ENCODE measurements around the gene SUPT3H.

Gene SUPT3H

DNA sequence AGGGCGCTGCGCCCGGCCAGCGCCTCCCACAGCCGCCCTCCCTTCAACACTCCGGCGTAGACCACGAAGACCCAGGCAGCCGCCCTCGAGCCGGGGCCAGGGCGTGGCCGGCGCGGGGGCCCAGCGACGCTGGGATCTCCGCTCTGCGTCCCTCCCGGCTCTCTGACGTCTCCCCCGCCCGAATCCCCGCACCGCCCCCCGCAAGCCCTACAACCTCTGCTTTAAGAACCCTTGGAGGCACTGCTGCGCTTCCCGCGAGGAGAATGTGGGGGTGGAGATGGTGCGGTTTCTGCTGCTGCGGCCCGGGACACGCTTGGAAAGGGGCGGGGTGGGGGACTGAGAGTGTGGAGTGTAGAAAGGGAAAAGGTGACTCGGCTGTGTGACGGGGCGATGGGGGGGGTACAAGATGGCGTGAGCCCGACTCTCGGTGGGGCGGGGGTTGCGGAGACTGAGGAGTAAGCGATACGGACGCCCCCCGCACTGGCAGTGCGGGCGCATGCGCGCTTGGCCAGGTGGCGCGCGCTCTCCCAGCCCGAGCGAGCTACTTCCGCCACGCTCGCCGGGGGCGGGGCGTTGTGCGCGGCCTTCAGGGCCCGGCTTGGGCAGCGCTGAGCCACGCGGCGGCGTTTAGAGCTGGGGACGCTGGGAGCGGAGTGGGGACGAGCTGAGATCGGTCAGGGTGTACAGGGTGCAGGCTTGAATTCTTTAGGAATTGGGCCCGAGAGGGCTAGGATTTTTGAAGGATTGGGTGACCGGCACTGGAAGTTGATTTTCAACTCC lies at the start of gene SUPT3H:
Gene SUPT3H (minus strand): TSS at position 381 of the 780 bp plus-strand sequence.
- peak; percentile 97 for DNase-seq

DNA sequence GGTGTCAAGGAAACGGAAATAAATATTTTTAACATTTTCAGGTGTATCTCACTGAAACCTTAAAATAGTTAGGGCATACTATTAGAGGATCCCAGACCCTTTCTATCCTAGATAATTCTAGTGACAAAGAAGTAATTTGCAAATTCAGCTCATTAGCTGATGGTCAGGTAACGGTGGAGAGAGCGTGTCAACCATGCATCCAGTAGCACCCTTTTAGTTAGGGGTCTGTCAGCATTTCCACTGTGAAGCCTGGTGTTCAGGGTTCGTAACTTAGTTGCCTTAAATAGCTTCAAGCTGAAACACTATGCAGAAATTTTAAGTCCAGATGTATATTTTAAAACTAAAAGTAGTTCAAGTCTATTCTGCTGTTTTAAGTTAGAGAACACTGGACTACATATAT lies 48.5 kb upstream of the SUPT3H start:
- no peak for DNase-seq

DNA sequence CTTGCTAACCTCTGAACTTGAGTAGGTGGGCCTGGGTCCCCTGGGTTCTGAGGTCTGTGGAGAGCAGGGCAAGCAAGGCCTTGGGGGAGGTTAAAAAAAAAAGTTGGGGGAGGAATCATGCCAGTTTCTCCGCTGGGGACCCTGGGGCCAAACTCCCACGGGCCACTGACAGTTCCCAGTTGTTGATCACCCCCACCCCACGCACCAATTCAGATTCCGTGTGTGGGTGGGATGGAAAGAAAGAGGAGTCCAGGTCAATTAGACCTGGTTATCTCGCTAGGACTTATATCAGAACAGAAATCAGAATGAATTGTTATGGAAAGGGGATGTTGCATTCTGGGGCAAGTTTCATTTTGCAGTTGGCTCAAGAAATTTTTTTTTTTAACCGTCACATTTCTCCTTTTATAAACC lies 46.7 kb upstream of the SUPT3H start:
- no peak for DNase-seq

DNA sequence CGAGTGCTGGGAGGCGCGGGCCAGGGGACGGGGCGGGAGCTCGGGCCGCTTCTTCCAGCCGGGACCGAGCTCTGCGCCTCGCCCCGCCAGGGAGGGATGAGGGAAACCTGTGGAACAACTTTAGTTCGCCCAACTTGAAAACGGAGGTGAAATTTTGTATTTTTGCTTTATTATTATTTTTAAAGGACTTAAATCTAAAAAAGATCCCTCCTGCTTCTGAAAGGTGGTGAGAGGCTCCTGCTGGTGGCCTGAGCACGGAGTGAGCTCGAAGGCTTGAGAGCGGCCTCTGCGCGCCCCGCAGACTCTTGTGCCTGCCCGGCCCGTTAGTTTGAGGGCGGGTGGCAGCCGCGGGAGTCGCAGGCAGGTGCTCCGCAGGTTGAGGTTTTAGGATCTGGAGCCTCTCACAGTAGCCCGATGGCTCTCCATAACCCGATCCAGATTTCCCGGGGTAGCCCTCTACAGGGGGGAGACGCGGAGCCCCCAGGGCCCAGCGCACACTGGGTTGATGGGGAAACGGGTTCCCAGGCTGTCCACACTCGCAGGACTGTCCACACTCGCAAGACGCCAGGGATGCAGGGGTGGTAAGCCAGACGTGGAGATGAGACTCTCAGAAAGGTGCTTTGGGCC lies 46.2 kb upstream of the SUPT3H start:
- peak; percentile 66 for DNase-seq

DNA sequence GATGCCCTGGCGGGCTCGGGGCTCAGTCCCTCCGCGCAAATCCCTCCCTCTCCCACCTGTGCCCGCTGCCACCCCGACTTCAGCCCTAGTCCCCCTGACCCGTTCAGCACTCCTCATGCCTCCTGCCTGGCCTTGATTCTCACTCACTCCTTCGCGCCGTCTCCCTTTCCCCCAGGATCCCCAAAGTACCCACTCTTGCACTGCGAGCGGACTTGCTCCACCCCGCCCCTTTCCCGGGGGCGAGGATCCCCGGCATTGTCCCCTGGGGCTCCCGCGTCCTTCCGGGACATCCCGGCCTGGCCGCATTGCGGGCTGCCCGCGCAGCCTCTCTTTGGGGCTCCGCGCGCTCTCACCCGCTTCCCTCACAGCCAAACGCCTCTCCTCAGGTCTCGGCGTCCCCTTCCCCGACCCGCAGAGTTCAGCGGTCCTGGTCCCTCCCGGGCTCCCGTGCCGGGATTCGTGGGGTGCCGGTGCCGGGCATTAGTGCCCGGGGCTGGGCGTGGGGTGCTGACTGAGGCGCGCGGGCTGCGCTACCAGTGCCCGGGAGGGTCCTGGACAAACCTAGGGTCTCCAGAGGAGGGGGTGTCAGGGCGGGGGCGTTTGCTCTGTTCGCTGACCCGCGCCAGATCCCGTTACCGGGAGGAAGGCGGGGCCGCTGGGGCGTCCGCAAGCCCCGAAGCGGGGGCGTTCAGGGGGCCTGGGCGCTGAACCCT lies 45.5 kb upstream of the SUPT3H start:
- peak; percentile 71 for DNase-seq

DNA sequence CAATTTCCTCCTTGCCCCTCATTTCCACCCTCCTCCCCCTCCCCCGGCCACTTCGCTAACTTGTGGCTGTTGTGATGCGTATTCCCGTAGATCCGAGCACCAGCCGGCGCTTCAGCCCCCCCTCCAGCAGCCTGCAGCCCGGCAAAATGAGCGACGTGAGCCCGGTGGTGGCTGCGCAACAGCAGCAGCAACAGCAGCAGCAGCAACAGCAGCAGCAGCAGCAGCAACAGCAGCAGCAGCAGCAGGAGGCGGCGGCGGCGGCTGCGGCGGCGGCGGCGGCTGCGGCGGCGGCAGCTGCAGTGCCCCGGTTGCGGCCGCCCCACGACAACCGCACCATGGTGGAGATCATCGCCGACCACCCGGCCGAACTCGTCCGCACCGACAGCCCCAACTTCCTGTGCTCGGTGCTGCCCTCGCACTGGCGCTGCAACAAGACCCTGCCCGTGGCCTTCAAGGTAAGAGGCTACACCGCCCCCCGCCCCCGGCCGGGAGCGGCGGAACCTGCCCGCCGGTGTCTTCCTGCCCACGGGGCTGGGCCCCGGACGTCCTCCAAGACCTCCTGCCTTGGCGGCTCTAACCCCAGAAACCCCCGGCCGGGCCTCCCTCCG lies 44.9 kb upstream of the SUPT3H start:
- peak; percentile 71 for DNase-seq

DNA sequence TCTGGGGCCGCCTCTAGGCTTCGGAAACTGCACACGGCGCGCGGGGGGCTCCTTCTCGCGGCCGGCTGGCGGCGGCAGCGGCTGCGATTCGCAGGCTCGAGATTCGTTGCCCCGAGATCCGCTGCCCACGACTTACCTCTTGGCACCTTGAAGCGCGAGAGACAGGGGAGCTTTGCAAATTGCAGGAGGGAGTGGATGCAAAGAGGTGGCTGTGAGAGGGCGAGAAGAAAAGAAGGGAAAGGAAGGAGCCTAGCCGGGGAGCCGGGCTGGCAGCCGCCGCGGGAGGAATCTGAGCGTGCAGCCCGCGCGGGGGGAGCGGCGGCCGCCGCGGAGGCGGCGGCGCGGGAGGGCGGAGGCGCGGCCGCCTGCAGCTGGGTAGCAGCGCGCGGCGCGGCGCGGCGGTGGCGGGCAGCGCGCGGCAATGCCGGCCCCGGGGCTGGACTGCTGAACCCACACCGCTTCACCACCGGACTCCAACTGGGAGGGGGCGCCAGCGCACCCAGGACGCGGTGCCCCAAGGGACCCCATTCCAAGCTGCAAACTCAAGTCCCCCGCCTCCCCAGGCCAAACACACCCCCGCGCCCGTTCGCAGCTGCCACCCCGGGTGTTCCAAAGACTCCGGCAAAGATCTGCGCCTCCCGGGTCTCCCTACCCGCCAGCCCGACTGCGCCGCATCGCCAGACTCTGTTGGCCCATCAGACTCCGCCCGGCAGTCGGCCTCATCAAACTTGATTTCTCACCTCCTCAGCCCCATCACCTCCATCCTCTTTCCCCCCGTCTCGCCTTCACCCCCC lies 44.2 kb upstream of the SUPT3H start:
- peak; percentile 89 for DNase-seq

DNA sequence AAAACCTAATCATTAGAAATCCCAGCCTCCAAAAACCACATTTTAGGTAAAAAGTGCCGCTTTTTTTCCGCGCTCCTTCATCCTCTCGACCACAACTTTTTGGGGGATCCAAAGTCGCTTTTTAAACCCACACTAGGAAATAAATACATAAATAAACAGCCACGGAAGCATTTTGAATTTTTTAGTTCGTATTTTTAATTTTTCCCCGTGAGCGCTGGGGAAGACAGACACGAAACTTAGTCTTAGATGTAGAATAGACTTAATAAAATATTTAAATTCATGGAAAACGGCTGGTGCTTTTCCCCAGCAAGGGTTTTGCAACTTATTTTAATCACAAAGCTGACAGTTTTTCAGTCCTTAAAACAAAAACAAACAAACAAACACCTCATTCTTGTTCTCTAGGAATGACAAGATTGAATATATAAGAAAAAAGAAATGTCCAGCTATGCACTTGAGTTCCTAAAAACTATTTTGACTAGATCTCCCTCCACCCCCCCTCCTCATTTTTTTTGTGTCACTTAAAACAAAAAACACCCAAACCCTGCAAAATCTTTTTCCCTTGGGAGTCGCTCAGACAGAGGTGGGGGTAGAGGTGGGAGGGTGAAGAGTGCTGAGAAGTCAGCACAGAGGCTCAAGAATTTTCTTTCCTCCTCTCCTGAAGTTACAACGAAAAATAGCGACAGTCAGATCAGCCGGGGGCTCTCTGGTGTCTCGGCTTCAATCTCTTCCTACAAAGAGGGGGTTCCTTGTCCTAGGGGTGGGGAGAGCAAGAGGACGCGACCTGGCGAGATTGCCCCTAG lies 43.4 kb upstream of the SUPT3H start:
- no peak for DNase-seq

DNA sequence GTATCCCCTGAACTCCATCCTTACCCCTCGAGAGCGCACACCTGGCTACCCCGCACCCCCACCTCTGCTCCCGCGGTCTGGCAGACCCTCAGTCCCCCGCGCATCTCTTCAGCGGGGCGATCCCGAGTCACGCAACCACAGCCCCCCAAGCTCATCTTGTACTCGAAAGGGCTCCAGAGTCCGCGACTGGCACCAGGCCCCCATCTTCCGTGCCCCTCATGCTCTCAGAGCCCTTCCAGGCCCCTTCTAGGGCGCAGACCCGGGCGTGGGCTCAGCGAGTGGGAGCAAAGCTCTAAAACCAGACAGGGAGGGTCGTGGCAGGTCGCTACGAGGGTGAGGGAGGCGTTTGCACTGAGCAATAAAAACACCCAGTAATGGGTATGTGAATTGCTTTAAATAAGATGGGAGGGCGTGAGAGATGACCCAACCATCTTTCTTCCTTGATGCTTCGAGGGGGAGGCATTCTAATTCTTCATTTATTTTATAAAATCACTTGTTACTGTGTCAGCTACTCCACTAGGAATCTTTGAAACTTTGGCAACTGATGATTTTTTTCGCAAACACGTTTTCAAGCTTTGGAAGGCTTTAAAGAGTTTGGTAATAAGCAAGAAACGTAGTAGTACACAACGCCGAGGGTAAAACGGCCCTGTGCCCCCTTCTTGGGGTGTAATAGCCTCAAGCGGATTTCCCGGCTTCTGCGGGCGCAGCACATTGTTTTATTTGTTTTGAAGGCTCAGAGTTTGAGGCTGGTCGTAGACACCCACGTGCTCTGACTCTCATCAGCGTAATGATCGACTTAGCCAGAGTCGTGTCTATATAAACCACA lies 42.6 kb upstream of the SUPT3H start:
- DNase-seq: peak; percentile 59

DNA sequence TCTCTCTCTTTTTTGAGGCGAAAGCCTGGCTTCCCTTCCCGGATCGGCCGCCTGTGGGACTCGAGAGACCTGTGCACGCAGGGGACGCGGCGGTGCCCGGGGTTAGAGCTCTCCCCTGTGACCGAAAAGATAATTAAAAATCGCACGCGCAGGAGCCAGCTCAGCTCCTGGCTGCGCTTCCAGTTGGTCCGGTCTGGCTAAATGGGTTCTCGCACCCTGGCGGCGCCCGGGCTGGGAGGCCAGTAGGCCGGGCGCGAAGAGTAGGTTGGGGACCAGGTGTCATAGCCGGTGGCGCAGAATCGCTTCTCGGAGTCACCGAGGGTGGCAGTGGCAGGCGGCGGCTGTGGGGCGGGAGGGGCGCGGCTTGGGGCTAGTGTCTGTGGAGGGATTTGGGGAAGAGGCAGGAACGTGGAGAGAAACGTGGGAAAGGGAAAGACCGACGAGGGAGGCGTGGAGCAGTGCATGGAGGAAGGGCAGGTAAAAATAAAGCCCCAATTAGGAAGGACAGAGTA lies 41.9 kb upstream of the SUPT3H start:
- DNase-seq: peak; percentile 75

DNA sequence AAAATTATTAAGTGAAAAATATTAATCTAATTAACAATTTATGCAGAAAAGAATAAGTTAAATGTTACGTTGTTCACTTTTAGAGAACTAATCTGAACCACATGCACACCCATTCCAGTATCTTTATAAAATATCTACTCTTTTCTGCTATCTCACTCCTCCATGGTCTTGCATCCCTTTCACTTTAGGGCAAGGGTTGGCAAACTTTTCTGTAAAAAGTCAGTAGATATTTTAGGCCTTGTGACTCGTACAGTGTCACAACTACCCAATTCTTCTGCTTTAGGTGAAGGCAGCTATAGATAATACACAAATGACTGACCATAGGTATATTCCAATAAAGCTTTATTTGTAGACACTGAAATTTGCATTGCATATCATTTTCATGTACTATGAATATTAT lies 39.7 kb upstream of the SUPT3H start:
- DNase-seq: no peak

DNA sequence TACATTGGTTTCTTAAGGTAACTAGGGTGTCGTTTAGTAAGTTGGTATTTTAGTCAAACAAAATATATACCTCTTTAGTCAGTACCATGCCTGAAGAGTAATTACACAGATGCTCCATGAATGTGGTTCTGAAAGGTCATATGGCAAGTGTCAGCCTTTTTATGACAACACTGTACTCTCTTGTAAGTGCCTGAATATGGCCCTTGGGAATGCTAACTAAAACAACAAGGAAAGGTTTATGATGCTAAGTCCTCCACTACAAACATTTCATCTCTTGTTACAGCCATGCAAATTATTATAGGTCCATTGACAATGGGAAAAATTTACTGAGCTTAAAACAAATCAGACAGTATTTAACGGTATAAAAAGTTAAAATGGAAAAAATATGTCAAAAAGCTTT lies 39.0 kb upstream of the SUPT3H start:
- DNase-seq: no peak

DNA sequence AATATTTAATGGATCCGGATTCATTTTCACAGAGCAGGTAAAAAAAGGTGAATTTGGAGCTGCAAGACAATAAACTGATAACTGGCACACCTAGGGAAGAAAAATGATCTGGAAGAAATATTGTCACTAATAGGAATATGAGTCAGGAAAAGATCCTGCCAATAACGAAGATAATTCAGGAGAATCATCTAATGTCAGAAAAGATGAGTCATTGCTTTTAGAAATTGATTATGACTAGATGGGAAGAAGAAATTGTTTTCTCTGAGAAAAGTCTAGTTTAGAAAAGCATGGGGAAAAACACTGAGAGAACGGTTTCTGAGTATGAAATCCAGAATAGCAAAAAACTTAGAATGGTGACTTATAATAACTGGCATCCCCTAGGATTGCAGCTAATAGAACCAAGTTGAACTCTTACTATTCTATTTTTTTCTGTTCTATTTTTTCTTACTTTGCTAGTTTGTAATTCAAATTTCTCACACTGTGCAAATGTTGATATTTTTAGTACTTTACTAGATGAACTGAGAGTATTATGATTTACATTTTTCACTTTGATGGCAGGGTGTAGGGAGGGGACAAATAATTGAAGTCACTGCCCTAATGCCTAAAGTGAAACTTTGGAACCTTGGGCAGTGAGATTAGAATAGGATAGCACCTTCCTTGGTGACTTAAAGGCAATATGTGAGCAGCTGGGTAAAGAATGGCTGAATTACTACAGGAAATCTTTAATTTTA lies 38.2 kb upstream of the SUPT3H start:
- no peak for DNase-seq

DNA sequence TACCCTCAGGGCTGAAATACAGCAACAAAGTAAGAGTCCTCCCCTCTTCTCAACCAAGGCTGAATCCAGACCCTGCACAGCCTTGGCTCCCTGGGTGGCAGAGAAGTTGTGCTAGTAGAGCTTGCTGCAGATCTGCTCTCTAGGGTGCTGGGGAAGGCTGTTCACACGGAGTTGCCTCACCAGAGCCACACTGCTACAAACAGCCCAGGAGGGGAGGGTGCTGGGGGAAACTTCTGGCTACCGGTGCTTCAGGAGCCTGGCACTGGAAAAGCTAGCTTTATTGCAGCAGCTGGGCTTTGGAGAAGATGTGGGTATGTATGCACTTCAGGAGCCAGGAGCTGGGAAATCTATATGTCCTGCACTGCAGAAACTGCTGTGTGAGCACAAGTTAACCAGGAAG lies 37.6 kb upstream of the SUPT3H start:
- no peak for DNase-seq

DNA sequence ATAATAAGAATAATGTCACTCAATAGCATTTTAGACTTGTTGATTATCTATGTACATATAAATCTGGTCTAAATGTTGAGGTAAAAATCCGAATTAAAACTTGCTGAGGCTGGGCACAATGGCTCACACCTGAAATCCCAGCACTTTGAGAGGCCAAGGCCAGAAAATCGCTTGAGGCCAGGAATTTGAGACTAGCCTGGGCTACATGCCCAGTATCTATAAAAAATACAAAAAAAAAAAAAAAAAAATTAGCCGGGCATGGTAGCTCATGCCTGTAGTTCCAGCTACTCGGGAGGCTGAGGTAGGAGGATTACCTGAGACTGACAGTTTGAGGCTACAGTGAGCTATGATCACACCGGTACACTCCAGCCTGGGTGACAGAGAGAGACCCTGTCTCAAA lies 34.2 kb upstream of the SUPT3H start:
- DNase-seq: no peak

DNA sequence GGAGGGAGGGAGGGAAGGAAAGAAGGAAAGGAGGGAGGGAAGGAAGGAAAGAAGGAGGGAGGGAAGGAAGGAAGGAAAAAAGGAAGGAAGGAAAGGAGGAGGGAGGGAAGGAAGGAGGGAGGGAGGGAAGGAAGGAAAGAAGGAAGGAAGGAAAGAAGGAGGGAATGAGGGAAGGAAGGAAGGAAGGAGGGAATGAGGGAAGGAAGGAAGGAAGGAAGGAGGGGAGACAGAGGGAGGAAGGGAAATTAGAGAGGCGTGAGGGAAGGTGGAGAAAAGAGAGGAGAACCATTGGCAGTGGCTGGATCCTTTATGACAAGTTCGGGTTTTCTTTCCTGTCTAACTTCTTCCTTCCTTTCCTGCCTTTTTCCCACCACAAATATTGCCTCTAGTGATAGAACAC lies 22.3 kb upstream of the SUPT3H start:
- DNase-seq: no peak

DNA sequence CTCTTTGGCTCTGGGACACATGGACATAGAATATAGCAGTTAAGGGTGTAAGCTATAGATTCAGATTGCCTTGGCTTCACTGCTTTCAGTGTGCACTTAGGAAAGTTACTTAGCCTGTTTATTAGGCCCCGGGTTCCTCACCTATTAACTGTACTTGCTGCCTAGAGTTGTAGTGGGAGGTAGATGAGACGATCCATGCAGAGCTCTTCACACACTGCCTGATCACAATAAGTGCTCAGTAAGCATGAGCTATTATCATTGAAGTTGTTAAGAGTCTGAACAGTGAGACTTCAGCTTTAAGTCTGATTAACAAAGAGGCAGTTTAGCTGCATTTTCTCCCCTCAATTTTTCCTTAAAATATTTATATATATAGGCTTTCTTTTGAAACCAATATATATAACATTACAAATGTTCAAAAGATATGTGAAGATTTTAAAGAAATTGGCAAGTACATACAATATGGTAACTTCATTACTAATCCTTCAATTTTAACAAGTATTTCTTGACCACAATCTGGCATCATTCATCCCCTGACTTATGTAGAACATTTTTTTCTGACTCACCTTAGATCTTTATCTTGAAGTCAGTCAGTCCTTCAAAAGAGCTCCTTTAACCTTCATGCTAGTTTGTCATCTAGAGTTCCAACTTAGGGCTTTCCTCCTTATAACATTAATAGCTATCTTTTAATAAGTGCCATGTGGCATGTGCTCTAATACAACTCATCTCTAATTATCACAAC lies 20.5 kb upstream of the SUPT3H start:
- no peak for DNase-seq

DNA sequence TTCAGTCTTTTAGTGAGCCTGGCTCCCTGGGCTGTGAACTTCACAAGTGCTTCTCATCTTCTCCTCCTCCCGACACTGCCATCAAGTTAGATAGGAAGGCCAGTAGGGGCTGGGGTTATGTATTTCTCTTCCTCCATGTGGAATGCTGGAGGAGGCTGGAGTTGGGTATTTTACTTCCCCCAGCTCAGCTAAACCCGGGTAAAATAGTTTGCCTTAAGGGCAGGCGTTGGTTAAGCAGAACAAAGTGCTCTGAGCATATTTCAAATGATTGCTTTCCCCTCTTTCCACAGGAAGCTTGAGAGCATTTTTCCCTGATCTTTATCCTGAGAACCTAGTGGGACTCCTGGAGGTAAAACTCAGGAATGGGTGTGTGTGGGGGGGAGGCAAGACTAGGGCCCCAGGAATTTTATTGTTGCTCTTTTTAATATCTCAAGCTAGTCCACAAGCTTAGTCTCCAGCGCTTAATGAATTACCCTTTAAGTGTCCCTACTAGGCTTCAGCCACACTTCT lies 16.9 kb upstream of the SUPT3H start:
- no peak for DNase-seq

DNA sequence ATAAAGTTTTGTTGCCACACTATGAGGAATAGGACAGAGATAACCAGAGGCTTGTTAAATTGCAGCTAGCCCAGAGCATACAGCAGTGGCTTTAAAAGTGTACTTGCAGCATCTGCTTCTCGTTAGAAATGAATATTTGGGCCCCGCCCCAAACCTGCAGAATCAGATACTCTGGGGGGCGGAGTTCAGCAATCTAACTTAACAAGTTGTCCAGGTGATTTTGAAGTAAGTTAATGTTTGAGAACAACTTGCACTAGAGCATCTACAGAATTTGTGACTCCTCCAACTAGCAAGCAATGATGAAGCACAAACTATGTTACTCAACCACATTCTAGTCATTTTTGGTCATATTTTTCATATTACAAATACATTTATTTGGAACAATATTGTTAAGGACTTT lies 10.6 kb upstream of the SUPT3H start:
- DNase-seq: no peak

All from retina (tissue), 1 donor.